Colonic mucosa (tissue), 4 donors: ENCODE data around the gene PSD4. TPM values are rescaled to one million over a fixed set of nuclear protein-coding genes. Genes with fewer than 3 reads are reported as not detected.

ENCODE experiments used
- DNase-seq: peaks from one replicate; pipeline ENCODE4 v3.0.0-alpha.2; 2020
- H3K27ac ChIP-seq: fragments of 200-600 bp; one replicate; pipeline ENCODE4 v1.8.0; 2021
- H3K27me3 ChIP-seq: fragments of 200-600 bp; one replicate; pipeline ENCODE4 v1.8.0; 2021
- H3K36me3 ChIP-seq: fragments of 200-600 bp; one replicate; pipeline ENCODE4 v1.8.0; 2021
- H3K4me1 ChIP-seq: fragments of 200-600 bp; one replicate; pipeline ENCODE4 v1.8.0; 2021; ENCODE audit warnings: mild to moderate bottlenecking
- H3K4me3 ChIP-seq: fragments of 200-600 bp; one replicate; pipeline ENCODE4 v1.8.0; 2021
- H3K9ac ChIP-seq, 2 donors: one replicate each; pipeline ENCODE4 v1.7.0; 2013; ENCODE audit warnings: control low read depth in 2 of 2, low read depth in 2 of 2, low read length in 2 of 2
- H3K9me3 ChIP-seq: fragments of 200-600 bp; one replicate; pipeline ENCODE4 v1.8.0; 2021
- CTCF ChIP-seq: fragments of 200-600 bp; IDR thresholded peaks from one replicate; pipeline ENCODE4 v1.8.0; 2022; ENCODE audit warnings: antibody characterized with exemption, mild to moderate bottlenecking
- intact Hi-C: fragments of 100-400 bp; cut with DNase I; formaldehyde crosslinking; loops from one replicate; pipeline ENCODE4 v1.14.1; 2022
- total RNA-seq, 2 donors: library from RNA; stranded (reverse); fragmentation: NEBNext Ultra II Directional in 1 of 2; extraction: Animal tissue kit (Norgen Biotek cat#: 25700) in 1 of 2; gene quantifications; one replicate each; pipeline ENCODE4 v1.2.1, GENCODE V29; 2021
- donor health status: healthy.
- donor health status: DM: no; HTN: no; CAD: no.
- donor health status: DM: no; HTN: no; CAD: no.

Gene PSD4
- total RNA-seq, 2 donors from 2014 or later: 36.5 to 50.6 TPM

GRCh38 chr2:113178891-113179290, 5.1 kb downstream of the PSD4 start:
- H3K36me3 ChIP-seq: no peaks in the 10 kb centered on the region
- H3K9me3 ChIP-seq: no peaks in the 10 kb centered on the region
- H3K4me3 ChIP-seq: no peak overlapping the region
- no peaks in the 10 kb centered on the region for H3K27me3 ChIP-seq
- no peak overlapping the region for H3K27ac ChIP-seq
- no peak overlapping the region for H3K9ac ChIP-seq
- no peak for TF ChIP-seq CTCF
- H3K4me1 ChIP-seq: no peaks in the 10 kb centered on the region
- intact Hi-C loops: no loop called here
- DNase-seq: no peak

DNA sequence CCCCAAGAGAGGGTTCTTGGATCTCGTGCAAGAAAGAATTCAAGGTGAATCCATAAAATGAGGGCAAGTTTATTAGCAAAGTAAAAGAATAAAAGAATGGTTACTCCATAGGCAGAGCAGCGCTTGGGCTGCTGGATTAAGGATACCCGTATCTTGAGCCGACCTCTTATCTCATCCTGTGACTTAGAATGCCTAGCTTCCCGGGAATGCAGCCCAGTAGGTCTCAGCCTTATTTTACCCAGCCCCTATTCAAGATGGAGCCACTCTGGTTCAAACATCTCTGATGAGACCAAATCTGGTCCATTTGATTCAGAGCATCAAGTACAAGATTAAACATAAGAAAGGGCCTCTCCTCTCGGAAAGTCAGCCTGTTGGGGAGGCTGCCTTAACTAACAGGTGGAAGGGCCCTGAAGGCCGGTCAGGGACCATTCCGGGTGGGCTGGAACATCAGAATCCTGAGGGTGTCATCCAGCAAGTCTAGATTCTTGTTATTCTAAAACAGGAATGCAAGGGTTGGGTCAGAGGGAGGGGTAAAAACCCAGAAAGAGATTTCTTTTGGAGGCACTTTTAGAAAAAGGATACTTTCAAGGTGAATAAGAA, 5.8 kb downstream of the PSD4 start:
- Histone ChIP-seq H3K27me3 (no peaks in the 10 kb centered on the region), H3K4me3 (no peak overlapping the region), H3K9ac (no peak overlapping the region), H3K36me3 (no peaks in the 10 kb centered on the region), H3K9me3 (no peaks in the 10 kb centered on the region), H3K27ac (no peak overlapping the region), H3K4me1 (no peaks in the 10 kb centered on the region)
- no peak for DNase-seq
- intact Hi-C loops: no loop called here
- TF ChIP-seq CTCF: no peak

DNA sequence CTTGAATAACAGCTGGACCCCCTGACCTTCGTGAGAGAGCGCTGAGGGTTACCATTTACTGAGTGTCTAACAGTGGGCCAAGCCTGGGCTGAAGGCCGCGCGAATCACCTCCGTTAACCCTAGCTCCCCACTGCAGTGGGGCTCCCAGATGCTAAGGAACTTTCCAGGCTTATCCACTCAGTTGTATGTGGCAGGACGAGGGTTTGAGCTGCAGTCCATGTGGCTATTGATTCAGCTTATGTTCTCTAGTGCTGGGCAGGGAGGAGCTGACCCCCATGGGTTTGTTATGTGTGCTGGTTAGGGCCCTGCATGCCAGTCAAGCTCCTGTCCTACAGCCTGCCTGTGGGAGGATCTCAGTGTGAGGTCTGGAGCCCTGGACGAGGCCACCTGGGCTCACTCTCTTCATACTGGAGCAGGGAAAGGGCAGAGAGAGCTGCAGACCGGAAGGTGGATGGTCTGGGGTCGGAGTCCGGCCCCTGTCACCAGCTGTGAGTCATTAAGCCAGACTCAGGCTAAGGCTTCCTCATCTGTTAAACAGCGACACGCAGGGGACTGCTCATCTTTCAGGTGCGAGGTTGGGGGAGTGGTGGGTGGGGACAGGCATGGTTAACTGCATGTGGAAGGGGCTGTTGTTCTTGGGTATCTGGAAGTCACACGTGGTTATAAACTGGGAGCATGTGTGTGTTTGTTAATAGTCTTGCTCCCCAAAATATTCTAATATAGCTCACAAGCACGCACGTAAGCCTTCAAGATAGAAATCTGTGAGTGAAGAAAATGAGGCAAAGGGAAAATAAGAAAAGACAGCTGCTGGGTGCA, 6.6 kb downstream of the PSD4 start:
- TF ChIP-seq CTCF: no peak
- DNase-seq: no peak
- Histone ChIP-seq H3K27me3 (no peaks in the 10 kb centered on the region), H3K27ac (no peak overlapping the region), H3K9me3 (no peaks in the 10 kb centered on the region), H3K9ac (no peak overlapping the region), H3K4me1 (no peaks in the 10 kb centered on the region), H3K4me3 (no peak overlapping the region), H3K36me3 (no peaks in the 10 kb centered on the region)
- intact Hi-C loops: no loop called here

DNA sequence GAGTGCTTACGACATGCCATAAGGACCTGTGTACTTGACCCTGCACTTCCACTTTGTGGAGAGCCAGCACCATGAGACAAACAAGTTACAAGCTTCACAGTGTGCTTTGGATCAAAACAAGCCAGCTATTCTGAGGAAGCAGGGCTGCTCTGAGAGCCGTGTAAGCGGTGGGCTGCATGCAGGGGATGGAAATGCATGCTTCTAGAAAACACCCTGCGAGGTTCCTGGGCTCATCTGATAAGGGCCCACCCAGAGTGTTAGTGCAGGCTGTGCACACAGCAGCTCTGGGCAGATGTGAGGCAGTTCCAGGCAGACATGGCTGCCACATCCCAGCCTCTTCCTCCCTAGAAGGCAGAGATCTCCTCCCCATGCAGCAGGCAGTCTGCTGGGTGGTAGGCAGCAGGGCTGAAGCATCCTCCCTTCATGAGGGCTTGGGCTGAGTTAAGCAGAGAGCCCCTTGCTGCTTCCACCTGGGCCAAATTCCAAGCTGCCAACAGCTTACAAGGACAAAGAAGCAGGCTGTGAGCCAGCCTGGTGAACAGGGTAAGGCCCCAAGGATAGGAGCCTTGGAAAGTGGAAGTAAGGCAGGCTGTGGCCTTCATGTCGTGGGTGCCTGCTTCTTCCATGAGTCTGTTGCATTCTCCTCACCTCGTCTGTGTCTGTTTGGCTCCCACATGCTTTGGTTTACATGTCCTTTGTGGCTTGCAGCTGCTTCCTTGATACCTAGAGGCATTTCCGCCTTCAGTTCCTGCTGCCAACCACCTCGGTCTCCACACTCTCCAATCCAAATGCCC, 7.7 kb downstream of the PSD4 start:
- H3K4me1 ChIP-seq: no peaks in the 10 kb centered on the region
- no peaks in the 10 kb centered on the region for H3K36me3 ChIP-seq
- no peak overlapping the region for H3K4me3 ChIP-seq
- no peaks in the 10 kb centered on the region for H3K27me3 ChIP-seq
- TF ChIP-seq CTCF: no peak
- H3K9me3 ChIP-seq: no peaks in the 10 kb centered on the region
- H3K27ac ChIP-seq: no peak overlapping the region
- no peak for DNase-seq
- H3K9ac ChIP-seq: no peak overlapping the region
- intact Hi-C loops: no loop called here

DNA sequence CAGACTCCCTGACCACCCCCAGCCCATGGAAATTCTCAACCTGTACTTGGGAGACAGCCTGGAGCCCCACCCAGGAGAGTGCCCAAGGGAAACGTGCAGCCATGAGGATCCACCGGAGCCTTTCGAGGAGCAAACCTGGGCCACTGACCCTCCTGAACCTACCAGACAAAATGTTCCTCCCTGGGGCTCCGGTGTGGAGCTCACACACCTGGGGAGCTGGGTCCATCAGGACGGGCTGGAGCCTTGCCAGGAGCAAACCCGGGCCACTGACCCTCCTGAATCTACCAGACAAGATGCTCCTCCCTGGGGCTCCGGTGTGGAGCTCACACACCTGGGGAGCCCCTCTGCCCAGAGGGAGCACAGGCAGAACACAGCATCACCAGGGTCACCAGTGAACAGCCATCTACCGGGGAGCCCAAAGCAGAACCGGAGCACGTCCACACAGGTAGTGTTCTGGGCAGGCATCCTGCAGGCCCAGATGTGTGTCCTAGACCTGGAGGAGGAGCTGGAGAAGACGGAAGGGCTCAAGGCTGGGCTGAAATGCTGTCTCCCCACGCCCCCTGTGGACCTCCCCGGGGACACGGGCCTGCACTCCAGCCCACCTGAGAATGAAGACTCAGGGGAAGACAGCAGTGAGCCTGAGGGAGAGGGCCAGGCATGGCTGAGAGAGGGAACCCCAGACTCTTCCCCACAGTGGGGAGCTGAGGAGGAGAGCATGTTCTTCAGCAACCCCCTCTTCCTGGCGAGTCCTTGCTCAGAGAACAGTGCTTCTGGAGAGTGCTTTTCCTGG, 8.9 kb downstream of the PSD4 start:
- intact Hi-C loops: no loop called here
- no peak for DNase-seq
- TF ChIP-seq CTCF: no peak
- Histone ChIP-seq H3K4me3 (no peak overlapping the region), H3K9me3 (no peaks in the 10 kb centered on the region), H3K4me1 (no peaks in the 10 kb centered on the region), H3K36me3 (no peaks in the 10 kb centered on the region), H3K9ac (no peak overlapping the region), H3K27ac (no peak overlapping the region), H3K27me3 (no peaks in the 10 kb centered on the region)
